ES-I3 (cell line): Measurements from ENCODE around the gene TJP2.

Experiments
- H3K36me3 ChIP-seq: 2 replicates; pipeline ENCODE4 v1.6.1; 2013; ENCODE audit warnings: mild to moderate bottlenecking, low read length, control low read depth, moderate library complexity; ENCODE audit not compliant: insufficient read depth
- H3K4me1 ChIP-seq: 2 replicates; pipeline ENCODE4 v1.6.1; 2013; ENCODE audit warnings: mild to moderate bottlenecking, control low read depth, low read length; ENCODE audit not compliant: insufficient read depth
- H3K9ac ChIP-seq: 2 replicates; pipeline ENCODE4 v1.6.1; 2013; ENCODE audit warnings: low read depth, mild to moderate bottlenecking, low read length, moderate library complexity
- H3K9me3 ChIP-seq: 2 replicates; pipeline ENCODE4 v1.6.1; 2013; ENCODE audit warnings: mild to moderate bottlenecking, low read length, moderate library complexity; ENCODE audit not compliant: control insufficient read depth, insufficient read depth

The TJP2 gene

GRCh38 chr9:69207503-69207902 lies 33.4 kb downstream of the TJP2 start:
- H3K36me3 ChIP-seq: no peaks in the 10 kb centered on the region
- H3K4me1 ChIP-seq: peaks cover 44% of the 10 kb centered on the region
- no peak overlapping the region for H3K9ac ChIP-seq
- no peaks in the 10 kb centered on the region for H3K9me3 ChIP-seq

GRCh38 chr9:69211424-69212036 lies 37.5 kb downstream of the TJP2 start:
- H3K9me3 ChIP-seq: no peaks in the 10 kb centered on the region
- no peaks in the 10 kb centered on the region for H3K36me3 ChIP-seq
- no peak overlapping the region for H3K9ac ChIP-seq
- H3K4me1 ChIP-seq: peaks cover 24% of the 10 kb centered on the region

DNA sequence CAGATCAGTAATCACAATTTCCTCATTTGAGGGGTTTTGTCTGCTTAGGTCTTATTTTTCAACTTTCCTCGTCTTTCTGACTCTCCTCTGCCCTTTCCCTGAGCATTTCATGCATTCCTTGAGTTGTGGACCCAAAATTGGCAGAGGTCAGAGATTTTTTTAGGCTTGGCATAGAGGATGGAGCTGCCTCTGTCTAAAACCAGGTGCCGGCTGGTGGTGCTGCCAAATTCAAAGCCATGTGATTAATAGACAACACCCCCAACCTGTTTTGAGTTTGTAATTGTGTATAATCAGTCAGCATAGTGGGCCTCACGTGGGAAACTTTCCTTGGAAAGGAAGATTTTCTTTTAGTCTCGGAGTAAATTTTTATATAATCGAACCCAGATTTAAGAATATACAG lies 39.6 kb downstream of the TJP2 start:
- Histone ChIP-seq H3K4me1 (peaks cover 14% of the 10 kb centered on the region; the same call in 1 of the 2 replicates), H3K9me3 (no peaks in the 10 kb centered on the region)

DNA sequence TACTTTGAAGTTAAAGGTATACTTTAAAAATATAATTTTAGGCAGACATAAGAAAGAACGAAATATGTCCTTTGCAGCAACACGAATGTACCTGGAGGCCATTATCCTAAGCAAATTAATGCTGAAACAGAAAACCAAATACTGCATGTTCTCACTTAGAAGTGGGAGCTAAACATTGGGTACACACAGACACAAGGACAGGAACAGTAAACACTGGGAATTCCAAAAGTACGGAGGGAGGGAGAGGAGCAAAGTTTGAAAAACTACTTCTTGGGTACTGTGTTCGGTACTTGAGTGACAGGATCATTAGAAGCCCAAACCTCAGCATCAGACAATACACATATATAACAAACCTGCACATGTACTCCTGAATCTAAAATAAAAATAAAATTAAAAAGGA lies 40.9 kb downstream of the TJP2 start:
- no peaks in the 10 kb centered on the region; the same call in 1 of the 2 replicates for H3K36me3 ChIP-seq
- H3K9ac ChIP-seq: no peak overlapping the region
- peaks cover 14% of the 10 kb centered on the region; the same call in 1 of the 2 replicates for H3K4me1 ChIP-seq
- no peaks in the 10 kb centered on the region for H3K9me3 ChIP-seq

More for the DNA sequence above, 39.6 kb downstream of the TJP2 start:
- no peak overlapping the region for H3K9ac ChIP-seq
- H3K36me3 ChIP-seq: no peaks in the 10 kb centered on the region; the same call in 1 of the 2 replicates

- Histone ChIP-seq H3K9me3 (no peaks in the 10 kb centered on the region), H3K9ac (no peak overlapping the region), H3K4me1 (peaks cover 14% of the 10 kb centered on the region; the same call in 1 of the 2 replicates), H3K36me3 (no peaks in the 10 kb centered on the region; the same call in 1 of the 2 replicates)
Observed at GRCh38 chr9:69215774-69216485, 41.9 kb downstream of the TJP2 start.

DNA sequence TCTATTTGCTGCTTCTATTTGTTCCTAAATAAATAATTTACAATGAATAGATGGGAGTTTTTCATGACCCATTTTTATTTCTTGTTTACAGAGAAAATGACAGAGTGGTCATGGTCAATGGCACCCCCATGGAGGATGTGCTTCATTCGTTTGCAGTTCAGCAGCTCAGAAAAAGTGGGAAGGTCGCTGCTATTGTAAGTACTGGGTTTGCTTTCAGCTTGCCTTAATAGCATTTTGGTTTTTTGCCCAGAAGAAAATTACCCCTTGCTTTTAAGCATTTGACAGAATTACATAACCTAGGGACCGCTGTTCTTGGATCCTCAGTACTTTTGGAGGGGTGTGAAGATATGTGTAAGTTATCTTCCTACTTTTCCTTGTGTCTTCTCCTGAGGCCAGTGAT lies 44.1 kb downstream of the TJP2 start:
- Histone ChIP-seq H3K9ac (no peak overlapping the region), H3K4me1 (no peaks in the 10 kb centered on the region; the same call in 1 of the 2 replicates), H3K9me3 (no peaks in the 10 kb centered on the region), H3K36me3 (no peaks in the 10 kb centered on the region; the same call in 1 of the 2 replicates)

- Histone ChIP-seq H3K9ac (no peak overlapping the region), H3K4me1 (no peaks in the 10 kb centered on the region; the same call in none of the 2 replicates), H3K36me3 (peaks cover 7% of the 10 kb centered on the region; the same call in 1 of the 2 replicates), H3K9me3 (no peaks in the 10 kb centered on the region)
Observed at GRCh38 chr9:69221036-69221435, 47.0 kb downstream of the TJP2 start.

GRCh38 chr9:69222970-69223369 lies 48.9 kb downstream of the TJP2 start:
- Histone ChIP-seq H3K9ac (no peak overlapping the region), H3K9me3 (no peaks in the 10 kb centered on the region), H3K36me3 (peaks cover 7% of the 10 kb centered on the region), H3K4me1 (no peaks in the 10 kb centered on the region; the same call in none of the 2 replicates)

GRCh38 chr9:69223605-69224004 lies 49.5 kb downstream of the TJP2 start:
- Histone ChIP-seq H3K9ac (no peak overlapping the region), H3K9me3 (no peaks in the 10 kb centered on the region), H3K36me3 (peaks cover 10% of the 10 kb centered on the region), H3K4me1 (no peaks in the 10 kb centered on the region; the same call in none of the 2 replicates)

- H3K36me3 ChIP-seq: peaks cover 13% of the 10 kb centered on the region
- H3K4me1 ChIP-seq: peaks cover 20% of the 10 kb centered on the region
- no peaks in the 10 kb centered on the region for H3K9me3 ChIP-seq
- H3K9ac ChIP-seq: no peak overlapping the region
Observed at GRCh38 chr9:69229367-69229766, 55.3 kb downstream of the TJP2 start.

GRCh38 chr9:69232135-69232534 lies 58.1 kb downstream of the TJP2 start:
- no peak overlapping the region for H3K9ac ChIP-seq
- no peaks in the 10 kb centered on the region for H3K9me3 ChIP-seq
- peaks cover 20% of the 10 kb centered on the region for H3K4me1 ChIP-seq
- peaks cover 24% of the 10 kb centered on the region for H3K36me3 ChIP-seq

GRCh38 chr9:69234683-69235082 lies 60.6 kb downstream of the TJP2 start:
- Histone ChIP-seq H3K9me3 (no peaks in the 10 kb centered on the region), H3K4me1 (peaks cover 12% of the 10 kb centered on the region), H3K9ac (no peak overlapping the region), H3K36me3 (peaks cover 28% of the 10 kb centered on the region)

- no peaks in the 10 kb centered on the region for H3K9me3 ChIP-seq
- H3K36me3 ChIP-seq: peaks cover 36% of the 10 kb centered on the region
- H3K4me1 ChIP-seq: peaks cover 12% of the 10 kb centered on the region
- H3K9ac ChIP-seq: no peak overlapping the region
Observed at GRCh38 chr9:69236188-69236587, 62.1 kb downstream of the TJP2 start.

DNA sequence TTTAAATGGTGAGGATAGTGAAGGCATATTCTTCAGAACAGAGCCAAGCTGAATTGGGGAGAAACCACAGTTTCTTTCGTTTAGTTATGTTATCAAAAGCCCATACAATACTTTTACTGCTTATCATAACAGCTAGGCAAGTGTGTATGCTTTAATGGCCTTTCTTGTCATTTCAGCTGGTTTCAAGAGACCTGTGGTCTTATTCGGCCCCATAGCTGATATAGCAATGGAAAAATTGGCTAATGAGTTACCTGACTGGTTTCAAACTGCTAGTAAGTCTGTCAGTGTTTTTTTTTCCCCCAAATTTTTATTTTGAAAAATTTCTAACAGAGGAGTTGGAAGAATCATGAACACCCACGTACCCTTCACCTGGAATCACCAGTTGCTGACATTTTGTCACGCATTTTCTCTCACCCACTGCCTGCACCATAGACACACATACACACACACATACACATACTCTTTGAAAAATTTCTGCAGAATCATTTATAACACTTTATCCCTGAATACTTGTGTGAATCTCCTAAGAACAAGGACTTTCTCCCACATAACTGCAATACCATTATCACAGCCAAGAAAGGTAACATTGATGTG lies 63.7 kb downstream of the TJP2 start:
- no peaks in the 10 kb centered on the region for H3K4me1 ChIP-seq
- H3K36me3 ChIP-seq: peaks cover 36% of the 10 kb centered on the region
- no peaks in the 10 kb centered on the region for H3K9me3 ChIP-seq
- H3K9ac ChIP-seq: no peak overlapping the region

DNA sequence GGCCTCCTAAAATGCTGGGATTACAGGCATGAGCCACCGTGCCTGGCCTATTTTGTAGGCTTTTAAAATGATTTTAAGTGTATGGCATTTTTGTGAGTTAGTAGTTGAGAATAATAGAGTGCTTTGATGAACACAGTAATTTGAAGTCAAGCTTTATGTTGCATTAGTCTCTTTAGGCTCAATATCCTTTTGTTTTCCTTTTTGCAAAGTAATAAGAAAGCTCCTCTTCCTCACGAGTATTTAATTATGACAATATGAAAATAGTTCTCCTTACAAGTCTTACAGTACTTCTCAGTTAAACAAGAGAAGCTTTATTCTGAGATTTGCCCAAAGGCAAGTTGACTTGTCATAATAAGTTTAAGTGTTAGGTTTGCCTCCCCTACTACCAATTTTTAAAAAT lies 69.0 kb downstream of the TJP2 start:
- peaks cover 16% of the 10 kb centered on the region for H3K36me3 ChIP-seq
- no peaks in the 10 kb centered on the region for H3K4me1 ChIP-seq
- H3K9ac ChIP-seq: no peak overlapping the region
- no peaks in the 10 kb centered on the region for H3K9me3 ChIP-seq
